ENCODE measurements around the gene KIAA1755.

- no peak for TF ChIP-seq CTCF (conservative IDR thresholded peaks at IDR 0.05; ENCODE audit: low read depth, low read length)
- no peak for TF ChIP-seq EZH2phosphoT487 (IDR thresholded peaks at IDR 0.05; ENCODE audit: borderline replicate concordance, low read length)
These were observed 16.8 kb upstream of the KIAA1755 start for GRCh38 chr20:38277285-38277684.

Data from PC-3 (cell line).